Neural cell (in vitro differentiated cells): ENCODE results near the gene HIVEP2. TPM values are rescaled to one million over a fixed set of nuclear protein-coding genes. Genes with fewer than 3 reads are reported as not detected.

Experiments
- H2AFZ ChIP-seq: fragments of 200-600, 300-800 bp; sonication (generic), shearing (Covaris generic); 2 replicates; pipeline ENCODE4 v1.6.0; 2014; ENCODE audit warnings: low read depth, mild to moderate bottlenecking, antibody characterized with exemption, low read length, moderate library complexity
- H3F3A ChIP-seq: fragments of 200-600 bp; shearing (Covaris generic); 2 replicates; pipeline ENCODE4 v1.6.1; 2016; ENCODE audit warnings: mild to moderate bottlenecking, moderate library complexity, mixed read lengths, antibody characterized with exemption, low read length; ENCODE audit not compliant: insufficient read depth, poor library complexity, severe bottlenecking
- H3K27ac ChIP-seq: fragments of 200-600, 300-800 bp; sonication (generic), shearing (Covaris generic); 2 replicates; pipeline ENCODE4 v1.5.1; 2014; ENCODE audit warnings: mild to moderate bottlenecking, low read length, moderate library complexity
- H3K27me3 ChIP-seq: fragments of 300-800, 200-600 bp; sonication (generic), shearing (Covaris generic); 2 replicates; pipeline ENCODE4 v1.6.0; 2014; ENCODE audit warnings: mild to moderate bottlenecking, low read depth, low read length, moderate library complexity; ENCODE audit not compliant: insufficient read depth
- H3K36me3 ChIP-seq: fragments of 300-800, 200-600 bp; sonication (generic), shearing (Covaris generic); 2 replicates; pipeline ENCODE4 v1.5.1; 2014; ENCODE audit warnings: mild to moderate bottlenecking, antibody characterized with exemption, low read length, moderate library complexity; ENCODE audit not compliant: insufficient read depth
- H3K4me2 ChIP-seq: fragments of 300-800, 200-600 bp; sonication (generic), shearing (Covaris generic); 2 replicates; pipeline ENCODE4 v1.6.0; 2014; ENCODE audit warnings: mild to moderate bottlenecking, low read length
- H3K4me3 ChIP-seq: fragments of 300-800, 200-600 bp; sonication (generic), shearing (Covaris generic); 2 replicates; pipeline ENCODE4 v1.5.1; 2014; ENCODE audit warnings: mild to moderate bottlenecking, low read length, moderate library complexity
- H3K79me2 ChIP-seq: fragments of 200-600 bp; shearing (Covaris generic); replicated peaks from 2 replicates; pipeline ENCODE4 v1.6.0; 2014; ENCODE audit warnings: mild to moderate bottlenecking, low read length, moderate library complexity; ENCODE audit not compliant: insufficient read depth
- H3K9ac ChIP-seq: fragments of 300-800, 200-600 bp; sonication (generic), shearing (Covaris generic); 2 replicates; pipeline ENCODE4 v1.6.1; 2016; ENCODE audit warnings: mild to moderate bottlenecking, low read length, mixed read lengths
- H3K9me2 ChIP-seq: fragments of 200-600 bp; shearing (Covaris generic); 2 replicates; pipeline ENCODE4 v1.6.1; 2016; ENCODE audit warnings: mild to moderate bottlenecking, low read length, mixed read lengths; ENCODE audit not compliant: insufficient read depth
- H3K9me3 ChIP-seq: fragments of 200-600, 300-800 bp; sonication (generic), shearing (Covaris generic); 2 replicates; pipeline ENCODE4 v1.6.1; 2016; ENCODE audit warnings: mild to moderate bottlenecking, mixed run types, low read length, moderate library complexity, mixed read lengths
- H4K20me1 ChIP-seq: fragments of 200-600 bp; shearing (Covaris generic); 2 replicates; pipeline ENCODE4 v1.6.1; 2016; ENCODE audit warnings: mild to moderate bottlenecking, mixed run types; ENCODE audit not compliant: insufficient read depth
- EP300 ChIP-seq: fragments of 450-650 bp; conservative IDR thresholded peaks from 2 replicates; pipeline ENCODE4 v1.6.1; 2014; ENCODE audit warnings: antibody characterized with exemption, mild to moderate bottlenecking, moderate library complexity; ENCODE audit not compliant: poor library complexity, severe bottlenecking
- EZH2 ChIP-seq: fragments of 200-600, 300-800 bp; shearing (Covaris generic), sonication (generic); IDR thresholded peaks from 2 replicates; pipeline ENCODE4 v1.6.1; 2014; ENCODE audit warnings: antibody characterized with exemption, low read length, borderline replicate concordance, mild to moderate bottlenecking; ENCODE audit not compliant: insufficient read depth, poor library complexity, severe bottlenecking
- MXI1 ChIP-seq: fragments of 450-650 bp; conservative IDR thresholded peaks from 2 replicates; pipeline ENCODE4 v1.6.1; 2014; ENCODE audit warnings: antibody characterized with exemption, mild to moderate bottlenecking; ENCODE audit not compliant: poor library complexity, severe bottlenecking
- POLR2AphosphoS5 ChIP-seq: IDR thresholded peaks from 2 replicates; pipeline ENCODE4 v1.6.1; 2012
- RAD21 ChIP-seq: fragments of 450-650 bp; conservative IDR thresholded peaks from 2 replicates; pipeline ENCODE4 v1.6.1; 2014; ENCODE audit warnings: antibody characterized with exemption, mild to moderate bottlenecking, moderate library complexity
- SMC3 ChIP-seq: fragments of 450-650 bp; conservative IDR thresholded peaks from 2 replicates; pipeline ENCODE4 v1.6.1; 2014; ENCODE audit warnings: antibody characterized with exemption, mild to moderate bottlenecking, moderate library complexity; ENCODE audit not compliant: poor library complexity
- TAF1 ChIP-seq: IDR thresholded peaks from 2 replicates; pipeline ENCODE4 v1.6.1; 2012; ENCODE audit warnings: low read depth
- polyA plus RNA-seq: library from polyadenylated mRNA; depleted of rRNA; stranded (reverse); fragments of >200 nt; gene quantifications from 2 replicates; pipeline ENCODE4 v1.2.3, GENCODE V29; 2014
- TF ChIP-seq, protein P1 (sequence below): fragments of 450-650 bp; IDR thresholded peaks from 2 replicates; pipeline ENCODE4 v1.5.1; 2014; ENCODE audit warnings: antibody characterized with exemption, mild to moderate bottlenecking, moderate library complexity; ENCODE audit not compliant: poor library complexity, severe bottlenecking
- TF ChIP-seq, protein P2 (sequence below): IDR thresholded peaks from 2 replicates; pipeline ENCODE4 v1.6.1; 2012; ENCODE audit warnings: borderline replicate concordance

Gene HIVEP2
- polyA plus RNA-seq, 1 donor from 2014 or later: 6.0 TPM

DNA sequence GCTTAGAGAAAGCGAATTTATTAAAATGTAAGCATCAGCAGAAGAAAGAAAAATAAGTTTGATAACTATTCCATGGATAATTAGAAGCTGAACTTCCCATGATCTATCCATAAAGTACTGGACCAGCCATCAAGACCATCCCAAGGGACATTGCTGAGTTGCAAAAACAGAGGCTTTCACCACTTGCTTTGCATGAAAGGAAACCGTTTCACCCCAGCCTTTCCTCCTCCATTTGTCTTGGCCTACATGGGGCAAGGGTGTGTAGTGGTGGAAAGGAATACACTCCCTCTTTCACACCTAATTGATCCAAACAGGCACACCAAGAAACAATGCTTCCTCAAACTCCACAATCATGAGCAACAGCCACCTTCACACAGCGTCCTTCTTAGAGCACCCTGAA, 10.4 kb downstream of the HIVEP2 start:
- H3K36me3 ChIP-seq: no peaks in the 10 kb centered on the region
- TF ChIP-seq TAF1: no peak
- TF ChIP-seq, protein P1, sequence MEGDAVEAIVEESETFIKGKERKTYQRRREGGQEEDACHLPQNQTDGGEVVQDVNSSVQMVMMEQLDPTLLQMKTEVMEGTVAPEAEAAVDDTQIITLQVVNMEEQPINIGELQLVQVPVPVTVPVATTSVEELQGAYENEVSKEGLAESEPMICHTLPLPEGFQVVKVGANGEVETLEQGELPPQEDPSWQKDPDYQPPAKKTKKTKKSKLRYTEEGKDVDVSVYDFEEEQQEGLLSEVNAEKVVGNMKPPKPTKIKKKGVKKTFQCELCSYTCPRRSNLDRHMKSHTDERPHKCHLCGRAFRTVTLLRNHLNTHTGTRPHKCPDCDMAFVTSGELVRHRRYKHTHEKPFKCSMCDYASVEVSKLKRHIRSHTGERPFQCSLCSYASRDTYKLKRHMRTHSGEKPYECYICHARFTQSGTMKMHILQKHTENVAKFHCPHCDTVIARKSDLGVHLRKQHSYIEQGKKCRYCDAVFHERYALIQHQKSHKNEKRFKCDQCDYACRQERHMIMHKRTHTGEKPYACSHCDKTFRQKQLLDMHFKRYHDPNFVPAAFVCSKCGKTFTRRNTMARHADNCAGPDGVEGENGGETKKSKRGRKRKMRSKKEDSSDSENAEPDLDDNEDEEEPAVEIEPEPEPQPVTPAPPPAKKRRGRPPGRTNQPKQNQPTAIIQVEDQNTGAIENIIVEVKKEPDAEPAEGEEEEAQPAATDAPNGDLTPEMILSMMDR: no peak
- TF ChIP-seq, protein P2, sequence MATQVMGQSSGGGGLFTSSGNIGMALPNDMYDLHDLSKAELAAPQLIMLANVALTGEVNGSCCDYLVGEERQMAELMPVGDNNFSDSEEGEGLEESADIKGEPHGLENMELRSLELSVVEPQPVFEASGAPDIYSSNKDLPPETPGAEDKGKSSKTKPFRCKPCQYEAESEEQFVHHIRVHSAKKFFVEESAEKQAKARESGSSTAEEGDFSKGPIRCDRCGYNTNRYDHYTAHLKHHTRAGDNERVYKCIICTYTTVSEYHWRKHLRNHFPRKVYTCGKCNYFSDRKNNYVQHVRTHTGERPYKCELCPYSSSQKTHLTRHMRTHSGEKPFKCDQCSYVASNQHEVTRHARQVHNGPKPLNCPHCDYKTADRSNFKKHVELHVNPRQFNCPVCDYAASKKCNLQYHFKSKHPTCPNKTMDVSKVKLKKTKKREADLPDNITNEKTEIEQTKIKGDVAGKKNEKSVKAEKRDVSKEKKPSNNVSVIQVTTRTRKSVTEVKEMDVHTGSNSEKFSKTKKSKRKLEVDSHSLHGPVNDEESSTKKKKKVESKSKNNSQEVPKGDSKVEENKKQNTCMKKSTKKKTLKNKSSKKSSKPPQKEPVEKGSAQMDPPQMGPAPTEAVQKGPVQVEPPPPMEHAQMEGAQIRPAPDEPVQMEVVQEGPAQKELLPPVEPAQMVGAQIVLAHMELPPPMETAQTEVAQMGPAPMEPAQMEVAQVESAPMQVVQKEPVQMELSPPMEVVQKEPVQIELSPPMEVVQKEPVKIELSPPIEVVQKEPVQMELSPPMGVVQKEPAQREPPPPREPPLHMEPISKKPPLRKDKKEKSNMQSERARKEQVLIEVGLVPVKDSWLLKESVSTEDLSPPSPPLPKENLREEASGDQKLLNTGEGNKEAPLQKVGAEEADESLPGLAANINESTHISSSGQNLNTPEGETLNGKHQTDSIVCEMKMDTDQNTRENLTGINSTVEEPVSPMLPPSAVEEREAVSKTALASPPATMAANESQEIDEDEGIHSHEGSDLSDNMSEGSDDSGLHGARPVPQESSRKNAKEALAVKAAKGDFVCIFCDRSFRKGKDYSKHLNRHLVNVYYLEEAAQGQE: no peak
- no peak for TF ChIP-seq POLR2AphosphoS5
- TF ChIP-seq EZH2: no peak
- no peak for TF ChIP-seq EP300
- TF ChIP-seq MXI1: no peak
- no peaks in the 10 kb centered on the region for H3K27me3 ChIP-seq
- H3K4me2 ChIP-seq: no peak overlapping the region
- H3K9ac ChIP-seq: no peak overlapping the region
- H3K4me3 ChIP-seq: no peak overlapping the region
- no peaks in the 10 kb centered on the region for H4K20me1 ChIP-seq
- H3K9me3 ChIP-seq: no peaks in the 10 kb centered on the region
- no peaks in the 10 kb centered on the region for H3F3A ChIP-seq
- H2AFZ ChIP-seq: no peak overlapping the region
- no peak overlapping the region for H3K27ac ChIP-seq
- peaks cover 59% of the 10 kb centered on the region for H3K79me2 ChIP-seq
- no peaks in the 10 kb centered on the region for H3K9me2 ChIP-seq

DNA sequence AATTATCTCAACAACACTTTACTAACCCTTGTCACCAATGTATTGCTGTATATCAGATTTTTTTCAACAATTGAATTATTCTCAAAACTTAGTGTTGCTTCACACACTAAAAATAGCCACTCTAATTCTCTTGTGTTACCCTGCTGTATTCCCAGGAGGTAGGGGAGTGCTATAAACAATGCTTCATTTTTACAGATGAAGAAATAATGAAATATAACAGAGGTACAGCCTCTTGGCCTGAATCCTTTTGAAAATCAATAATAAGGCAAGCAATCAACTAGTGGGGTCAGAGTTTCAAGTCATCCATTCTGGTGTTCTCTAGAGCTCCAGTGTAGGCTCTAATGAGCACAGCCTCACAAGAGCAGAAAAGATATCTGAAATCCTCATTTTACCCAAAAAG, 10.9 kb downstream of the HIVEP2 start:
- Histone ChIP-seq H3K4me2 (no peak overlapping the region), H3K27ac (no peak overlapping the region), H3K9ac (no peak overlapping the region), H4K20me1 (no peaks in the 10 kb centered on the region), H3K9me2 (no peaks in the 10 kb centered on the region), H2AFZ (no peak overlapping the region), H3K9me3 (no peaks in the 10 kb centered on the region), H3K79me2 (peaks cover 54% of the 10 kb centered on the region), H3K4me3 (no peak overlapping the region), H3K36me3 (no peaks in the 10 kb centered on the region), H3F3A (no peaks in the 10 kb centered on the region), H3K27me3 (peaks cover 4% of the 10 kb centered on the region)
- TF ChIP-seq SMC3 (no peak), EP300 (no peak), RAD21 (no peak), MXI1 (no peak)
- TF ChIP-seq, protein P1: no peak
